ENCODE results near the gene PPP4R1.
A peak's percentile ranks its signal among the peaks of the same experiment; 100 is the strongest.

Gene PPP4R1, protein sequence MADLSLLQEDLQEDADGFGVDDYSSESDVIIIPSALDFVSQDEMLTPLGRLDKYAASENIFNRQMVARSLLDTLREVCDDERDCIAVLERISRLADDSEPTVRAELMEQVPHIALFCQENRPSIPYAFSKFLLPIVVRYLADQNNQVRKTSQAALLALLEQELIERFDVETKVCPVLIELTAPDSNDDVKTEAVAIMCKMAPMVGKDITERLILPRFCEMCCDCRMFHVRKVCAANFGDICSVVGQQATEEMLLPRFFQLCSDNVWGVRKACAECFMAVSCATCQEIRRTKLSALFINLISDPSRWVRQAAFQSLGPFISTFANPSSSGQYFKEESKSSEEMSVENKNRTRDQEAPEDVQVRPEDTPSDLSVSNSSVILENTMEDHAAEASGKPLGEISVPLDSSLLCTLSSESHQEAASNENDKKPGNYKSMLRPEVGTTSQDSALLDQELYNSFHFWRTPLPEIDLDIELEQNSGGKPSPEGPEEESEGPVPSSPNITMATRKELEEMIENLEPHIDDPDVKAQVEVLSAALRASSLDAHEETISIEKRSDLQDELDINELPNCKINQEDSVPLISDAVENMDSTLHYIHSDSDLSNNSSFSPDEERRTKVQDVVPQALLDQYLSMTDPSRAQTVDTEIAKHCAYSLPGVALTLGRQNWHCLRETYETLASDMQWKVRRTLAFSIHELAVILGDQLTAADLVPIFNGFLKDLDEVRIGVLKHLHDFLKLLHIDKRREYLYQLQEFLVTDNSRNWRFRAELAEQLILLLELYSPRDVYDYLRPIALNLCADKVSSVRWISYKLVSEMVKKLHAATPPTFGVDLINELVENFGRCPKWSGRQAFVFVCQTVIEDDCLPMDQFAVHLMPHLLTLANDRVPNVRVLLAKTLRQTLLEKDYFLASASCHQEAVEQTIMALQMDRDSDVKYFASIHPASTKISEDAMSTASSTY

DNA sequence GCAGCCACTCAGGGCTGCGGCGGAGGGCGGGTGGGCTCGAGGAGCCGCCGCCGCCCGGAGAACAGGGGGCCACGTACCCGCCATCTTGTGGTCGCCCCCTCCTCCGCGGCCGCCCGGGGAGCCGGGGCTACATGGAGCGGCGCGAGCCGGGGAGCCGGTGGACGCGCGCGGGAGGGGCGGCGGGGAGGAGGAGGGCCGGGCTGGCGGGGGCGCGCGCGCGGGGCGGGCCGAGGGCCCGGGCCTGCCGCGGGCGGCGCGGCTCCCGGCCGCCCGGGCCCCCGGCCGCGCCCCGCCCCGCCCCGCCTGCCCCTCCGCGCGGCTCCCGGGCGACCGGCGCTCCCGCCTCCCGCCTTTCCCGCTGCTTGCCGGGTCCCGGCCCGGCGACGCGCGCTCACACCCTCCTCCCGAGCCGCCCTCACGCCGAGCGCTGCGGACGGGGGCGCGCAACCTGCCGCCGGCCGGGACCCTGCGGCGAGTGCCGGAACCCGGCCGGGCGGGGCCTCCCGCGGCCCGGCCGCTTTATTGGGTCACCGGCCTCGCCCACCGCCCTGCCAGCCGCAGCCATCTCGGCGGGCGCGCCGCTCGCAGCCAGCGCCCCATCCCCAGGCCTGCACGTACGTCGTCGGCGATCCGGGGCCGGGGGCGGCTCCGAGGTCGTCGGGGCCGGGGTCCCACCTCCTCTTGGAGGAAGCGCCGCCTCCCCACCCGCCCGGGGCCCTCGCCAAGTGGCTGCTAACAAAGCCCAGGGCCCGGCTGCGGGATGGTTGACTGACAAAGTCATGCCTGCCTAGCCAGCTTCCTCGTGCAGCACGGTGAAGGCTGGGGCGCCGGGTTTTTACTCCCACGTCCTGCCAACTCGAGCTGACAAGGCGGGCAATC lies at the start of gene PPP4R1:
TSS of gene PPP4R1 (minus strand) at position 159 of the 879 bp plus-strand sequence. CDS start at position 84, 75 bp downstream.
- Mint-ChIP-seq H3K4me3 (peak within 1 kb of the TSS; percentile 96), H3K27me3 (no peaks in the 10 kb centered on the region), H3K4me1 (ENCODE audit: low read depth) (peaks cover 31% of the 10 kb centered on the region), H3K36me3 (ENCODE audit: low read depth) (peaks cover 13% of the 10 kb centered on the region), H3K9me3 (no peaks in the 10 kb centered on the region), H3K27ac (peak within 1 kb of the TSS; percentile 91)

DNA sequence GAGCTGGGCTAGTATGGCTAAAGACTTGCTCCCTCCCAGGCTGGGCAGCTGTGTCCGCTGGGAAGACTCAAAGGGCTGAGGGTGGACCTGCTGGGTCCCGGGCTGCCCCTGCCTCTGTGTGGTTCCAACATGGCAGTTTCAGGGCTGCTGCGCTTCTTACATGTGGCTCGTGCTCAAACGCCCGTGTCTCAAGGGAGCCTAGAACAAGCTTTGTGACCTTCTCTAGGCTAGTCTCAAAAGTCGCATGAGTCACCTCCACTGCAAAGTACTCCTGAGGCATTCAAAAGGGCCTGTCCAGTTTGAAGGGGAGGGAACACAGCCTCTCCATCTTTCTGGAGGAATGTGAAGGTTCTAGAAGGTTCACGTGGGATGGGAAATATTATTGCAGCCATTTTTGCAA lies 49.0 kb upstream of the PPP4R1 start:
- Mint-ChIP-seq H3K36me3 (ENCODE audit: low read depth) (no peaks in the 10 kb centered on the region), H3K27me3 (no peaks in the 10 kb centered on the region), H3K27ac (no peak overlapping the region), H3K9me3 (no peaks in the 10 kb centered on the region), H3K4me1 (ENCODE audit: low read depth) (no peaks in the 10 kb centered on the region), H3K4me3 (no peak overlapping the region)

- Mint-ChIP-seq H3K27ac (no peak overlapping the region), H3K27me3 (no peaks in the 10 kb centered on the region), H3K4me1 (ENCODE audit: low read depth) (no peaks in the 10 kb centered on the region), H3K36me3 (ENCODE audit: low read depth) (no peaks in the 10 kb centered on the region), H3K9me3 (no peaks in the 10 kb centered on the region), H3K4me3 (no peak overlapping the region)
Measured at GRCh38 chr18:9661564-9661963, 47.2 kb upstream of the PPP4R1 start.

DNA sequence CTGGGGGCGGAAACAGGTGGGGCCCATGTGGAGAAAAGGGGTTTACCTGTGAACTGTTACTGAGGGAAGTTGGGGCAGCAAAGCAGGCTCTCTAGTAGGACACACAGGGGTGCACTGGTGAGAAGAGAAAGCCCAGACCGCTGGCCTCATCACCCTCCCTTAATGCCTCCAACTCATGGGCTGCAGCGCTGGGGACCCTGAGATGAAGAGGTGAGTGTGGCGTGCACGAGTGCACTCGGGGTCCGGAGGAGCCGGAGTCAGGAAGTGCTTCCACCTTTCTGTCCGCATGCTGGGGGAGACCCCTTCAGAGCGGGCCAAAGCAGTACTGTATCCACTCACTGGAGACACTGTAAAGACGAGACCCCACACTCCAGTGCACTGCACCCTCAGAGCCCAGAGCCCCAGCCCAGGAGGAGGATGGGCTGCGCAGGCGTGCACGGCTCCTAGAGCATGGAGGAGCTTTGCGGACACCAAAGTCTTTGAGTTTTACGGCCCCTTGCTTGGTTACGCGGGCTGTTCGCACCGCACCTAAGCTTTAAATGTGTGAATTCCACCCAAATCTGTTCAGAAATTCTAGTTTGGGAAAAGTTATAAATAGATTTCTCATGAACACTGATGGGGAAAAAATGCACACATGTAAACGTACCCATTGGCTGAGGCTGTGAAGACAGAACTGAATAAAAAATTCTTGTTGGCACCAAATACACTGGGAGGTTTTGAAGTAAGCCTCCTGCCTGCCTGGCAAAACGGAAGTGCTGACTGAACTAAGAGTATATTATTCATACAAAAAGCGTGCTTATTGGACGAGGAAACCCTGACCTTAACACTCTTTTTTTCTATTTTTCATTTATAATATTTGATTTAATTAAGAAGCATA lies 45.4 kb upstream of the PPP4R1 start:
- H3K27me3 Mint-ChIP-seq = no peaks in the 10 kb centered on the region
- no peaks in the 10 kb centered on the region for H3K36me3 Mint-ChIP-seq (ENCODE audit: low read depth)
- H3K27ac Mint-ChIP-seq = no peak overlapping the region
- H3K4me1 Mint-ChIP-seq (ENCODE audit: low read depth) = no peaks in the 10 kb centered on the region
- no peak overlapping the region for H3K4me3 Mint-ChIP-seq
- no peaks in the 10 kb centered on the region for H3K9me3 Mint-ChIP-seq

- Mint-ChIP-seq H3K4me1 (ENCODE audit: low read depth) (no peaks in the 10 kb centered on the region), H3K36me3 (ENCODE audit: low read depth) (no peaks in the 10 kb centered on the region)
Measured at GRCh38 chr18:9658087-9658641, 43.8 kb upstream of the PPP4R1 start.

GRCh38 chr18:9655232-9655767 lies 40.9 kb upstream of the PPP4R1 start:
- Mint-ChIP-seq H3K36me3 (ENCODE audit: low read depth) (no peaks in the 10 kb centered on the region), H3K4me1 (ENCODE audit: low read depth) (no peaks in the 10 kb centered on the region), H3K27me3 (no peaks in the 10 kb centered on the region), H3K9me3 (no peaks in the 10 kb centered on the region), H3K27ac (no peak overlapping the region), H3K4me3 (no peak overlapping the region)

More at GRCh38 chr18:9658087-9658641, 43.8 kb upstream of the PPP4R1 start:
- no peak overlapping the region for H3K27ac Mint-ChIP-seq
- H3K4me3 Mint-ChIP-seq = no peak overlapping the region
- no peaks in the 10 kb centered on the region for H3K27me3 Mint-ChIP-seq
- no peaks in the 10 kb centered on the region for H3K9me3 Mint-ChIP-seq

GRCh38 chr18:9653390-9653789 lies 39.0 kb upstream of the PPP4R1 start:
- Mint-ChIP-seq H3K4me3 (no peak overlapping the region), H3K27ac (no peak overlapping the region), H3K4me1 (ENCODE audit: low read depth) (no peaks in the 10 kb centered on the region), H3K9me3 (no peaks in the 10 kb centered on the region), H3K27me3 (no peaks in the 10 kb centered on the region), H3K36me3 (ENCODE audit: low read depth) (no peaks in the 10 kb centered on the region)

DNA sequence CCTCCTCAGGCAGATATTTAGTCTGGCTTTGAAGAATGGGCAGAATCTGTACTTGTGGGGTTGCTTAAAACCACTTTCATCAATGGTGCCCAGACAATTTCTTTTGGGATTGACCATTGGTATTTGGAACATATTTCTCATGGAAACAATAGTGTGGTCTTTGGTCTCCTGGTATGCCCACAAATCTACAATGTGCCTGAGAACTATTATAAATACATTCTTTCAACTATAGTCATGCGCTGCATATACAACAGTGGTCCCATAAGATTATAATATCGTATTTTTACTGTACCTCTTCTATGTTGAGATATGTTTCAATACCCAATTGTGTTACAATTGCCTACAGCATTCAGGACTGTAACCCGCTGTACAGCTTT lies 34.8 kb upstream of the PPP4R1 start:
- H3K9me3 Mint-ChIP-seq = no peaks in the 10 kb centered on the region
- H3K27ac Mint-ChIP-seq = no peak overlapping the region
- H3K36me3 Mint-ChIP-seq (ENCODE audit: low read depth) = no peaks in the 10 kb centered on the region
- no peaks in the 10 kb centered on the region for H3K4me1 Mint-ChIP-seq (ENCODE audit: low read depth)
- no peaks in the 10 kb centered on the region for H3K27me3 Mint-ChIP-seq
- H3K4me3 Mint-ChIP-seq = no peak overlapping the region

GRCh38 chr18:9648431-9649163 lies 34.2 kb upstream of the PPP4R1 start:
- Mint-ChIP-seq H3K36me3 (ENCODE audit: low read depth) (no peaks in the 10 kb centered on the region), H3K4me3 (no peak overlapping the region), H3K4me1 (ENCODE audit: low read depth) (no peaks in the 10 kb centered on the region), H3K27me3 (no peaks in the 10 kb centered on the region), H3K27ac (no peak overlapping the region), H3K9me3 (no peaks in the 10 kb centered on the region)

DNA sequence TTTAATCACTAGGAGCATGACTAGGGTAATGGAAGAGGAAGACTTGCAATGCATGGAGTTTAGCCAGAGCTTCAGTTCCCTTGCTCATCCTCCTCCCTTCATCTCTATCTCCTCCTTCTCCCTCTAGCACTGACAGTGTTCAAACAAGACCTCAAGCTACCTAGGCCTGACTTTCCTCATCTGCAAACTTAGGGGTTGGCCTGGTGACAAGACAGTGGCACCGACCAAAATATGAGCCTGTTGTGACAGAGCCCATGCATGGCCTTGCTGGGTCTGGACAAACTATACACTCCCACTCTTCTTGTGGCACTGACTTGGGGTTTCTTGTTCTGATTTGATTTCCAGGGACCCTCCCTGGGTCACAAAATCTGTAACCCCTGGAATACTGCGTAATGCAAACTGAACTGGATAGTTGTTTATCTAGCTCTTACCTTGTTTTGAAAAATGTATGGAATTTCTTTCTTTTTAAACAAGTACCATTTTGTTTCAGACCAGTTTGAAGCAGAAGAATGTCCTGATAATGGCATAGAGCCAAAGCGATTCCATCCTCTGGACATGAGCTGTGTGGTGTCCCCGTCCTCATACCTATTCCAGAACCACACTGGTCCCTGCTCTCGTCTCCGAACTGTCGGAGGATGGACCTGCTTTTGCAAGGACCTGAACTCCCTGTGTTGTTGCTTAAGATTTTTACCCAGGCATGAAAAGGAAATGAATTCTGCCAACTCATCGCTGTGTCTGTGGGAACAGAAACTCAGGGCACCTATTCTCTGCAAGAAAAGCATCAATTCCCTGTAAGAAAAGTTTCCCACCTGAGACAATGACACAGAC lies 33.4 kb upstream of the PPP4R1 start:
- Mint-ChIP-seq H3K27ac (no peak overlapping the region), H3K4me3 (no peak overlapping the region), H3K4me1 (ENCODE audit: low read depth) (no peaks in the 10 kb centered on the region), H3K9me3 (no peaks in the 10 kb centered on the region), H3K27me3 (no peaks in the 10 kb centered on the region), H3K36me3 (ENCODE audit: low read depth) (no peaks in the 10 kb centered on the region)

- H3K9me3 Mint-ChIP-seq = no peaks in the 10 kb centered on the region
- H3K36me3 Mint-ChIP-seq (ENCODE audit: low read depth) = no peaks in the 10 kb centered on the region
- H3K4me3 Mint-ChIP-seq = no peak overlapping the region
- H3K27ac Mint-ChIP-seq = no peak overlapping the region
- no peaks in the 10 kb centered on the region for H3K4me1 Mint-ChIP-seq (ENCODE audit: low read depth)
- peaks cover 6% of the 10 kb centered on the region for H3K27me3 Mint-ChIP-seq
Measured at GRCh38 chr18:9643549-9643948, 29.2 kb upstream of the PPP4R1 start.

GRCh38 chr18:9642799-9643462 lies 28.6 kb upstream of the PPP4R1 start:
- Mint-ChIP-seq H3K4me3 (no peak overlapping the region), H3K4me1 (ENCODE audit: low read depth) (no peaks in the 10 kb centered on the region), H3K9me3 (no peaks in the 10 kb centered on the region), H3K36me3 (ENCODE audit: low read depth) (no peaks in the 10 kb centered on the region), H3K27ac (no peak overlapping the region), H3K27me3 (peaks cover 6% of the 10 kb centered on the region)
